ES-I3 (cell line): Measurements from ENCODE around the gene TTC28.

ENCODE experiments used
- H3K36me3 ChIP-seq: 2 replicates; pipeline ENCODE4 v1.6.1; 2013; ENCODE audit warnings: mild to moderate bottlenecking, low read length, control low read depth, moderate library complexity; ENCODE audit not compliant: insufficient read depth
- H3K4me1 ChIP-seq: 2 replicates; pipeline ENCODE4 v1.6.1; 2013; ENCODE audit warnings: mild to moderate bottlenecking, control low read depth, low read length; ENCODE audit not compliant: insufficient read depth
- H3K9ac ChIP-seq: 2 replicates; pipeline ENCODE4 v1.6.1; 2013; ENCODE audit warnings: low read depth, mild to moderate bottlenecking, low read length, moderate library complexity
- H3K9me3 ChIP-seq: 2 replicates; pipeline ENCODE4 v1.6.1; 2013; ENCODE audit warnings: mild to moderate bottlenecking, low read length, moderate library complexity; ENCODE audit not compliant: control insufficient read depth, insufficient read depth

The TTC28 gene

GRCh38 chr22:28246397-28246796, 433.2 kb downstream of the TTC28 start:
- H3K4me1 ChIP-seq: peaks cover 20% of the 10 kb centered on the region
- no peaks in the 10 kb centered on the region for H3K9me3 ChIP-seq
- H3K36me3 ChIP-seq: no peaks in the 10 kb centered on the region
- no peak overlapping the region for H3K9ac ChIP-seq

- H3K36me3 ChIP-seq: no peaks in the 10 kb centered on the region
- H3K9ac ChIP-seq: no peak overlapping the region
- no peaks in the 10 kb centered on the region for H3K9me3 ChIP-seq
- H3K4me1 ChIP-seq: peaks cover 20% of the 10 kb centered on the region
Observed at GRCh38 chr22:28245579-28246224, 433.9 kb downstream of the TTC28 start.

- Histone ChIP-seq H3K9me3 (no peaks in the 10 kb centered on the region), H3K9ac (no peak overlapping the region), H3K4me1 (peaks cover 20% of the 10 kb centered on the region), H3K36me3 (no peaks in the 10 kb centered on the region)
Observed at GRCh38 chr22:28244757-28245156, 434.9 kb downstream of the TTC28 start.

GRCh38 chr22:28243539-28243938, 436.1 kb downstream of the TTC28 start:
- Histone ChIP-seq H3K9ac (no peak overlapping the region), H3K4me1 (peaks cover 20% of the 10 kb centered on the region), H3K36me3 (no peaks in the 10 kb centered on the region), H3K9me3 (no peaks in the 10 kb centered on the region)

GRCh38 chr22:28241656-28242290, 437.9 kb downstream of the TTC28 start:
- H3K9ac ChIP-seq: no peak overlapping the region
- no peaks in the 10 kb centered on the region for H3K9me3 ChIP-seq

GRCh38 chr22:28239941-28240340, 439.7 kb downstream of the TTC28 start:
- Histone ChIP-seq H3K9ac (no peak overlapping the region), H3K9me3 (no peaks in the 10 kb centered on the region), H3K4me1 (no peaks in the 10 kb centered on the region), H3K36me3 (no peaks in the 10 kb centered on the region)

More at GRCh38 chr22:28241656-28242290, 437.9 kb downstream of the TTC28 start:
- H3K36me3 ChIP-seq: no peaks in the 10 kb centered on the region
- H3K4me1 ChIP-seq: peaks cover 14% of the 10 kb centered on the region

GRCh38 chr22:28237783-28238182, 441.9 kb downstream of the TTC28 start:
- Histone ChIP-seq H3K9me3 (no peaks in the 10 kb centered on the region), H3K9ac (no peak overlapping the region), H3K4me1 (no peaks in the 10 kb centered on the region), H3K36me3 (no peaks in the 10 kb centered on the region)

GRCh38 chr22:28237112-28237511, 442.5 kb downstream of the TTC28 start:
- Histone ChIP-seq H3K9me3 (no peaks in the 10 kb centered on the region), H3K9ac (no peak overlapping the region), H3K4me1 (no peaks in the 10 kb centered on the region), H3K36me3 (no peaks in the 10 kb centered on the region)

GRCh38 chr22:28232204-28232603, 447.4 kb downstream of the TTC28 start:
- no peaks in the 10 kb centered on the region for H3K9me3 ChIP-seq
- no peaks in the 10 kb centered on the region for H3K4me1 ChIP-seq
- H3K9ac ChIP-seq: no peak overlapping the region

GRCh38 chr22:28231441-28231840, 448.2 kb downstream of the TTC28 start:
- no peaks in the 10 kb centered on the region for H3K4me1 ChIP-seq
- H3K9ac ChIP-seq: no peak overlapping the region
- H3K9me3 ChIP-seq: no peaks in the 10 kb centered on the region
- H3K36me3 ChIP-seq: no peaks in the 10 kb centered on the region

More at GRCh38 chr22:28232204-28232603, 447.4 kb downstream of the TTC28 start:
- H3K36me3 ChIP-seq: no peaks in the 10 kb centered on the region

GRCh38 chr22:28230671-28231070, 449.0 kb downstream of the TTC28 start:
- no peaks in the 10 kb centered on the region for H3K36me3 ChIP-seq
- H3K9ac ChIP-seq: no peak overlapping the region
- no peaks in the 10 kb centered on the region for H3K4me1 ChIP-seq
- H3K9me3 ChIP-seq: no peaks in the 10 kb centered on the region

- Histone ChIP-seq H3K4me1 (no peaks in the 10 kb centered on the region), H3K9ac (no peak overlapping the region)
Observed at GRCh38 chr22:28229566-28230485, 449.8 kb downstream of the TTC28 start.

GRCh38 chr22:28223826-28224225, 455.8 kb downstream of the TTC28 start:
- H3K9ac ChIP-seq: no peak overlapping the region
- H3K36me3 ChIP-seq: no peaks in the 10 kb centered on the region
- no peaks in the 10 kb centered on the region for H3K9me3 ChIP-seq
- no peaks in the 10 kb centered on the region for H3K4me1 ChIP-seq

More at GRCh38 chr22:28229566-28230485, 449.8 kb downstream of the TTC28 start:
- Histone ChIP-seq H3K9me3 (no peaks in the 10 kb centered on the region), H3K36me3 (no peaks in the 10 kb centered on the region)

GRCh38 chr22:28222976-28223745, 456.5 kb downstream of the TTC28 start:
- no peak overlapping the region for H3K9ac ChIP-seq
- H3K9me3 ChIP-seq: no peaks in the 10 kb centered on the region
- no peaks in the 10 kb centered on the region for H3K4me1 ChIP-seq
- no peaks in the 10 kb centered on the region for H3K36me3 ChIP-seq
